ENCODE measurements around the gene ZNF410. TPM values are rescaled to one million over a fixed set of nuclear protein-coding genes. Genes with fewer than 3 reads are reported as not detected.

ZNF410 gene
- polyA plus RNA-seq, 1 donor (not counting 4 experiments of a cell fraction or from before 2014, with no cell fraction given): 57.9 TPM

DNA sequence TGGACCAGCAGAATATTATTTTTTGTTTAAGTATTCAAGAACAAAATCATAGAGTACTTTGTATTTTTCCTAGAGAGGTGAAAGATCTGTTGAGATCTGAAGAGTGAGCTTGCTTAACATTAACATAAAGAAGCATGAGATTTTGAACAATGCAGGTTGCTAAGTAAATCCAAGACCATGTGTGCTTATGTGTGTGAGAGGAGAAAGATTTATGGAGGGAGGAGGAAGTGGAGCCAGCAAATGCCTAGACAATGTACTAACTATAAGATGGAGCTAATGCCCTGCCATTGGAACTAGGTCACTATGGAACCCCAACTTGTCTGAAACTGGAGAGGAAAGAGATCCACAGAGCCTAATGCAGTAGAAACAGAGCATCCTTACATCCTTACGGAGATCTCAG is 49.9 kb downstream of the ZNF410 start:
- no peaks in the 10 kb centered on the region for H3K9me3 ChIP-seq (ENCODE audit: control insufficient read depth, low read depth, low read length)
- H3K4me1 ChIP-seq (ENCODE audit: control insufficient read depth, extremely low read depth, insufficient read depth, low read length): no peaks in the 10 kb centered on the region
- H3K27ac ChIP-seq (ENCODE audit: control insufficient read depth, insufficient read depth, low read length): no peak overlapping the region
- no peaks in the 10 kb centered on the region for H3K27me3 ChIP-seq (ENCODE audit: control insufficient read depth, extremely low read depth, insufficient read depth, low read length)
- no peak overlapping the region for H3K4me3 ChIP-seq (ENCODE audit: control insufficient read depth in 2 of 3, extremely low read depth in 1 of 3, insufficient read depth in 2 of 3, low read depth in 1 of 3, low read length in 3 of 3)
- DNase-seq (ENCODE audit: low read depth, low spot score) (no peak), FAIRE-seq (no peak)
- peaks cover 9 to 16% of the 10 kb centered on the region in 2 experiments for H3K36me3 ChIP-seq (ENCODE audit: control insufficient read depth in 2 of 2, extremely low read depth in 1 of 2, insufficient read depth in 2 of 2, low read length in 2 of 2)
- no peak overlapping the region for H2AFZ ChIP-seq (ENCODE audit: control insufficient read depth, low read length)
- no peak overlapping the region for H3K9ac ChIP-seq (ENCODE audit: control insufficient read depth, extremely low read depth, insufficient read depth, low read length)
- H3K79me2 ChIP-seq (ENCODE audit: control insufficient read depth, insufficient read depth, low read length): no peaks in the 10 kb centered on the region
- H3K9me1 ChIP-seq (ENCODE audit: control insufficient read depth, extremely low read depth, insufficient read depth, low read length): no peaks in the 10 kb centered on the region
- H4K20me1 ChIP-seq (ENCODE audit: control insufficient read depth, extremely low read depth, insufficient read depth, low read length): no peaks in the 10 kb centered on the region
- dilution Hi-C loops (cut with MboI; ENCODE audit: extremely low pct_ligation_motif_present, low sequenced_read_pairs): no loop called here
- H3K4me2 ChIP-seq (ENCODE audit: control insufficient read depth, extremely low read depth, insufficient read depth, low read depth, low read length): no peak overlapping the region
- TF ChIP-seq EZH2 (IDR thresholded peaks at IDR 0.05; ENCODE audit: low read length): no peak
- TF ChIP-seq, protein P1, sequence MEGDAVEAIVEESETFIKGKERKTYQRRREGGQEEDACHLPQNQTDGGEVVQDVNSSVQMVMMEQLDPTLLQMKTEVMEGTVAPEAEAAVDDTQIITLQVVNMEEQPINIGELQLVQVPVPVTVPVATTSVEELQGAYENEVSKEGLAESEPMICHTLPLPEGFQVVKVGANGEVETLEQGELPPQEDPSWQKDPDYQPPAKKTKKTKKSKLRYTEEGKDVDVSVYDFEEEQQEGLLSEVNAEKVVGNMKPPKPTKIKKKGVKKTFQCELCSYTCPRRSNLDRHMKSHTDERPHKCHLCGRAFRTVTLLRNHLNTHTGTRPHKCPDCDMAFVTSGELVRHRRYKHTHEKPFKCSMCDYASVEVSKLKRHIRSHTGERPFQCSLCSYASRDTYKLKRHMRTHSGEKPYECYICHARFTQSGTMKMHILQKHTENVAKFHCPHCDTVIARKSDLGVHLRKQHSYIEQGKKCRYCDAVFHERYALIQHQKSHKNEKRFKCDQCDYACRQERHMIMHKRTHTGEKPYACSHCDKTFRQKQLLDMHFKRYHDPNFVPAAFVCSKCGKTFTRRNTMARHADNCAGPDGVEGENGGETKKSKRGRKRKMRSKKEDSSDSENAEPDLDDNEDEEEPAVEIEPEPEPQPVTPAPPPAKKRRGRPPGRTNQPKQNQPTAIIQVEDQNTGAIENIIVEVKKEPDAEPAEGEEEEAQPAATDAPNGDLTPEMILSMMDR (optimal IDR thresholded peaks at IDR 0.05 in 1 of 3, IDR thresholded peaks at IDR 0.05 in 1 of 3, conservative IDR thresholded peaks at IDR 0.05 in 1 of 3; ENCODE audit: extremely low read depth in 1 of 3, insufficient read depth in 2 of 3, low read length in 3 of 3): no peak

DNA sequence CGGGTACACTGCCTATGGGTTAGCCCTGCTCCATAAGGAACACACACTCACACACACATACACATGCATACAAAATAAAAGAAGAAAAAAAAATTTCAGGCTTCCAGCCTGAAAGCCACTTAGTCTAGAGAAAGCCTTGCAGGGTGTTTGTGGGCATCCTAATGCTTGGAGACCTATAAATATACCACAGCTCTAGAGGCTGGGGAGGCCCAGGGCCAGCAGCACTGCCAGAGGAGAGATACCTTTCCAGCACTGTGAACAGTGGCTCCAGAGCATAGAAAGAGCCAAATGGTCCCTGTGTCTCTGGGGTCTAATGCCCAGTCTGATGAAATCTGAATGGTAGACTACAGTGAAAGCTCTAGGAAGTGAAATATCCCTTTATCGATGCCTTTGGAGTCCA is 50.4 kb downstream of the ZNF410 start:
- dilution Hi-C loops (cut with MboI; ENCODE audit: extremely low pct_ligation_motif_present, low sequenced_read_pairs): no loop called here
- Histone ChIP-seq H3K4me3 (ENCODE audit: control insufficient read depth in 2 of 3, extremely low read depth in 1 of 3, insufficient read depth in 2 of 3, low read depth in 1 of 3, low read length in 3 of 3) (no peak overlapping the region), H3K9me3 (ENCODE audit: control insufficient read depth, low read depth, low read length) (no peaks in the 10 kb centered on the region), H3K27me3 (ENCODE audit: control insufficient read depth, extremely low read depth, insufficient read depth, low read length) (no peaks in the 10 kb centered on the region), H3K36me3 (ENCODE audit: control insufficient read depth in 2 of 2, extremely low read depth in 1 of 2, insufficient read depth in 2 of 2, low read length in 2 of 2) (peaks cover 5 to 12% of the 10 kb centered on the region in 2 experiments), H3K9ac (ENCODE audit: control insufficient read depth, extremely low read depth, insufficient read depth, low read length) (no peak overlapping the region), H3K27ac (ENCODE audit: control insufficient read depth, insufficient read depth, low read length) (no peak overlapping the region), H3K9me1 (ENCODE audit: control insufficient read depth, extremely low read depth, insufficient read depth, low read length) (no peaks in the 10 kb centered on the region), H4K20me1 (ENCODE audit: control insufficient read depth, extremely low read depth, insufficient read depth, low read length) (no peaks in the 10 kb centered on the region), H3K4me2 (ENCODE audit: control insufficient read depth, extremely low read depth, insufficient read depth, low read depth, low read length) (no peak overlapping the region), H2AFZ (ENCODE audit: control insufficient read depth, low read length) (no peak overlapping the region), H3K4me1 (ENCODE audit: control insufficient read depth, extremely low read depth, insufficient read depth, low read length) (no peaks in the 10 kb centered on the region), H3K79me2 (ENCODE audit: control insufficient read depth, insufficient read depth, low read length) (no peaks in the 10 kb centered on the region)
- TF ChIP-seq, protein P1 (optimal IDR thresholded peaks at IDR 0.05 in 1 of 3, IDR thresholded peaks at IDR 0.05 in 1 of 3, conservative IDR thresholded peaks at IDR 0.05 in 1 of 3; ENCODE audit: extremely low read depth in 1 of 3, insufficient read depth in 2 of 3, low read length in 3 of 3): no peak
- TF ChIP-seq EZH2 (IDR thresholded peaks at IDR 0.05; ENCODE audit: low read length): no peak
- FAIRE-seq (no peak), DNase-seq (ENCODE audit: low read depth, low spot score) (no peak)

Data from keratinocyte (primary cell).